GM12878 (cell line): Measurements from ENCODE around the gene PHF11. TPM values are rescaled to one million over a fixed set of nuclear protein-coding genes. Genes with fewer than 3 reads are reported as not detected.

ENCODE experiments used
- ATAC-seq: fragments of 200-7000 bp; cut with Tn5 transposase; 3 replicates; pipeline ENCODE4 v1.9.1; 2020; ENCODE audit warnings: mild to moderate bottlenecking, moderate library complexity
- BruUV-seq: library from RNA; stranded (reverse); fragments of 400-500 nt; replicated peaks from 2 replicates; lab custom pipeline; 2021; lab: Mats Ljungman, UMichigan
- CTCF ChIA-PET: fragments of 300-600 bp; sonication (Branson Sonifier 250); formaldehyde crosslinking; extraction: SDS; loops from one replicate; lab custom pipeline; 2021; ENCODE audit warnings: inconsistent platforms; lab: Yijun Ruan, JAX
- POLR2A ChIA-PET: fragments of 350-600 bp; formaldehyde crosslinking; extraction: SDS; loops from one replicate; lab custom pipeline; 2021; ENCODE audit warnings: inconsistent platforms; lab: Charles Lee
- RAD21 ChIA-PET: fragments of 300-600 bp; sonication (Branson Sonifier 250); formaldehyde crosslinking; loops from one replicate; lab custom pipeline; 2023; ENCODE audit warnings: antibody characterized with exemption; ENCODE audit not compliant: unreplicated experiment; lab: Charles Lee
- SMC1A ChIA-PET: fragments of 300-600 bp; sonication (Branson Sonifier 250); formaldehyde crosslinking; loops from one replicate; lab custom pipeline; 2023; ENCODE audit not compliant: unreplicated experiment, uncharacterized antibody; lab: Charles Lee
- DNase-seq: peaks from one replicate; pipeline ENCODE4 v3.0.0-alpha.2; 2011; ENCODE audit warnings: low read depth, low spot score
- FAIRE-seq: peaks from 3 replicates; lab custom pipeline; 2011; peaks lifted over from hg19 to GRCh38; lab: Jason Lieb, UNC
- H2AFZ ChIP-seq: 2 replicates; pipeline ENCODE4 v1.6.0; 2011; ENCODE audit warnings: low read depth, low read length, control low read depth; ENCODE audit not compliant: control insufficient read depth
- H3K27ac ChIP-seq: 2 replicates; pipeline ENCODE4 v1.5.1; 2011; ENCODE audit warnings: control low read depth; ENCODE audit not compliant: control insufficient read depth, insufficient read depth
- H3K27me3 ChIP-seq, 2 experiments: replicated peaks in 1 of 2; 2 replicates each; pipeline versions ENCODE4 v1.6.0 to v1.6.1; 2011; ENCODE audit warnings: low read length in 1 of 2; ENCODE audit not compliant: control insufficient read depth in 2 of 2, insufficient read depth in 2 of 2
- H3K36me3 ChIP-seq, 2 experiments: 2 replicates each; pipeline ENCODE4 v1.5.1; 2011; ENCODE audit warnings: low read length in 1 of 2; ENCODE audit not compliant: control insufficient read depth in 2 of 2, insufficient read depth in 2 of 2
- H3K4me1 ChIP-seq: 2 replicates; pipeline ENCODE4 v1.6.1; 2011; ENCODE audit warnings: mild to moderate bottlenecking, low read length, moderate library complexity, mixed read lengths; ENCODE audit not compliant: control insufficient read depth, insufficient read depth
- H3K4me2 ChIP-seq: 2 replicates; pipeline ENCODE4 v1.6.0; 2011; ENCODE audit warnings: control low read depth; ENCODE audit not compliant: control insufficient read depth, insufficient read depth
- H3K4me3 ChIP-seq: fragments of 200-600 bp; sonication (generic); 2 replicates; pipeline ENCODE4 v1.5.1; 2016
- H3K79me2 ChIP-seq: 2 replicates; pipeline ENCODE4 v1.6.0; 2011; ENCODE audit warnings: low read length; ENCODE audit not compliant: control insufficient read depth, insufficient read depth
- H3K9ac ChIP-seq: 2 replicates; pipeline ENCODE4 v1.8.0; 2011; ENCODE audit warnings: low read length, control low read depth, mixed read lengths; ENCODE audit not compliant: control insufficient read depth, insufficient read depth
- H3K9me3 ChIP-seq: replicated peaks from 3 replicates; pipeline ENCODE4 v1.5.1; 2011; ENCODE audit warnings: mild to moderate bottlenecking, low read length; ENCODE audit not compliant: control insufficient read depth, insufficient read depth
- H4K20me1 ChIP-seq: 2 replicates; pipeline ENCODE4 v1.6.0; 2011; ENCODE audit not compliant: control insufficient read depth, insufficient read depth
- BMI1 ChIP-seq: fragments of 450-650 bp; IDR thresholded peaks from 2 replicates; pipeline ENCODE4 v1.6.1; 2016; ENCODE audit warnings: mild to moderate bottlenecking, moderate library complexity, borderline replicate concordance
- CHD1 ChIP-seq: IDR thresholded peaks from 2 replicates; pipeline ENCODE4 v1.6.1; 2012; ENCODE audit warnings: low read depth, low read length, improper control_type of control experiment
- CREM ChIP-seq: IDR thresholded peaks from 2 replicates; pipeline ENCODE4 v1.6.1; 2014; ENCODE audit warnings: antibody characterized with exemption, low read depth
- ETV6 ChIP-seq, 2 experiments: fragments of 450-650 bp in 1 of 2; IDR thresholded peaks in 1 of 2; conservative IDR thresholded peaks in 1 of 2; 2 replicates each; pipeline ENCODE4 v1.6.1; 2014; ENCODE audit warnings: antibody characterized with exemption in 1 of 2, borderline replicate concordance in 1 of 2, low read depth in 1 of 2, mild to moderate bottlenecking in 1 of 2, moderate library complexity in 1 of 2
- FOXM1 ChIP-seq: IDR thresholded peaks from 2 replicates; pipeline ENCODE4 v1.6.1; 2012; ENCODE audit warnings: low read depth, mild to moderate bottlenecking, inconsistent platforms, low read length, moderate library complexity
- MYB ChIP-seq: fragments of 150-350 bp; IDR thresholded peaks from 2 replicates; pipeline ENCODE4 v1.6.1; 2014; ENCODE audit warnings: mild to moderate bottlenecking, low read depth, low read length, borderline replicate concordance
- SUPT20H ChIP-seq: IDR thresholded peaks from 2 replicates; pipeline ENCODE4 v1.6.1; 2011; ENCODE audit warnings: low read depth, mild to moderate bottlenecking, low read length, moderate library complexity, borderline replicate concordance; ENCODE audit not compliant: control insufficient read depth
- ZNF24 ChIP-seq: fragments of 450-650 bp; IDR thresholded peaks from 2 replicates; pipeline ENCODE4 v1.6.1; 2017; ENCODE audit warnings: antibody characterized with exemption, mild to moderate bottlenecking
- WGBS: methylation state at CpG from one replicate; pipeline ENCODE4 v1.1.6; 2016; ENCODE audit warnings: low lambda C conversion rate; ENCODE audit not compliant: insufficient replicate concordance, insufficient coverage; ENCODE audit errors: missing lambda C conversion rate; 5-methylcytosine and 5-hydroxymethylcytosine counted together
- in situ Hi-C: fragments of 300-500 bp; cut with MboI; formaldehyde crosslinking; loops from 9 replicates; pipeline ENCODE4 v1.14.3; 2018; ENCODE audit warnings: mixed read lengths
- intact Hi-C: fragments of 100-400 bp; cut with micrococcal nuclease; formaldehyde crosslinking; loops from one replicate; pipeline ENCODE4 v1.14.2; 2022; ENCODE audit not compliant: unreplicated experiment
- polyA plus RNA-seq, 11 experiments: library from polyadenylated mRNA; depleted of rRNA in 4 of 11; unstranded in 6 of 11; stranded (reverse) in 5 of 11; fragments of >200 nt; fragmentation: Nextera tagmentation in 4 of 11; fragmentation: Illumina TruSeq in 1 of 11; extraction: Ambion mirVana in 4 of 11; extraction: Trizol in 1 of 11; gene quantifications; 1 replicate in 1 of 11; 2 replicates in 10 of 11; pipeline versions ENCODE4 v1.2.1 to v1.2.3, GENCODE V29; 2011 to 2016; ENCODE audit warnings: inconsistent platforms in 2 of 11, missing spikeins in 2 of 11, low read depth in 1 of 11
- total RNA-seq, 4 experiments: library from RNA; depleted of rRNA in 3 of 4; stranded (reverse); fragments of >200 nt in 3 of 4; fragmentation: Illumina TruSeq in 1 of 4; extraction: Trizol in 1 of 4; gene quantifications; 2 replicates each; pipeline versions ENCODE4 v1.2.1 to v1.2.3, GENCODE V29; 2013 to 2021
- TF ChIP-seq, protein P1 (sequence below): fragments of 450-650 bp; IDR thresholded peaks from 2 replicates; pipeline ENCODE4 v1.6.1; 2017; ENCODE audit warnings: low read depth, mild to moderate bottlenecking, moderate library complexity

PHF11 gene
- total and polyA plus RNA-seq, 10 of the 15 experiments (the other 5 are each of a cell fraction or from before 2014, with no cell fraction given): 16.9 to 77.3 (median 32.7) TPM

DNA sequence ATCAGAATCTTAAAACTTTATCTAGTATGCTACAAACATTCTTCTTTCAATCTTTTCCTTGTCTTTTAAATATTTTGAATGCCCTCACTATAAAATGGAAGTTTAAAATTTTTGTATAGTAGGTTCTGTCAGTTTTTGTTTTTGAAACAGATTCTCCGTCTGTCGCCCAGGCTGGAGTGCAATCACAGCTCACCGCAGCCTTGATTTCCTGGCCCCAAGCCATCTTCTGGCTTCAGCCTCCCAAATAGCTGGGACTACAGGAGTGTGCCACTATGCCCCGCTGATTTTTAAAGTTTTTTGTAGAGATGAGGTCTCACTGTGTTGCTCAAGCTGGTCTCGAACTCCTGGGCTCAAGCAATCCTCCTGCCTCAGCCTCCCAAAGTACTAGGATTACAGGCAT, 20.7 kb downstream of the PHF11 start:
- Histone ChIP-seq H3K27me3 (no peaks in the 10 kb centered on the region), H3K36me3 (peaks cover 4 to 27% of the 10 kb centered on the region in 2 experiments), H3K9ac (no peak overlapping the region), H2AFZ (no peak overlapping the region), H4K20me1 (no peaks in the 10 kb centered on the region), H3K9me3 (no peaks in the 10 kb centered on the region), H3K4me1 (no peaks in the 10 kb centered on the region), H3K79me2 (no peaks in the 10 kb centered on the region), H3K27ac (no peak overlapping the region), H3K4me3 (no peak overlapping the region), H3K4me2 (no peak overlapping the region)
- ChIA-PET CTCF (interaction anchor here (1.0 to 1.1 kb wide), 2 partner anchors 195 to 216 kb away, joined by 3 read pairs; no protein-coding TSS in a partner anchor), RAD21 (no interaction called here), POLR2A (no interaction called here), SMC1A (interaction anchor here (0.6 kb wide), 1 partner anchor 310 kb away, joined by 4 read pairs; no protein-coding TSS in a partner anchor)
- intact Hi-C loops (no loop called here), in situ Hi-C loops (no loop called here)
- no TSS peak for BruUV-seq
- ATAC-seq (no peak), DNase-seq (no peak), FAIRE-seq (no peak)
- TF ChIP-seq BMI1 (no peak), CHD1 (no peak), FOXM1 (no peak), ZNF24 (no peak), ETV6 (conservative IDR thresholded peaks at IDR 0.05 in 1 of 2, IDR thresholded peaks at IDR 0.05 in 1 of 2; ENCODE audit: borderline replicate concordance in 1 of 2, low read depth in 1 of 2) (no peak), CREM (no peak), SUPT20H (no peak), MYB (no peak)
- TF ChIP-seq, protein P1, sequence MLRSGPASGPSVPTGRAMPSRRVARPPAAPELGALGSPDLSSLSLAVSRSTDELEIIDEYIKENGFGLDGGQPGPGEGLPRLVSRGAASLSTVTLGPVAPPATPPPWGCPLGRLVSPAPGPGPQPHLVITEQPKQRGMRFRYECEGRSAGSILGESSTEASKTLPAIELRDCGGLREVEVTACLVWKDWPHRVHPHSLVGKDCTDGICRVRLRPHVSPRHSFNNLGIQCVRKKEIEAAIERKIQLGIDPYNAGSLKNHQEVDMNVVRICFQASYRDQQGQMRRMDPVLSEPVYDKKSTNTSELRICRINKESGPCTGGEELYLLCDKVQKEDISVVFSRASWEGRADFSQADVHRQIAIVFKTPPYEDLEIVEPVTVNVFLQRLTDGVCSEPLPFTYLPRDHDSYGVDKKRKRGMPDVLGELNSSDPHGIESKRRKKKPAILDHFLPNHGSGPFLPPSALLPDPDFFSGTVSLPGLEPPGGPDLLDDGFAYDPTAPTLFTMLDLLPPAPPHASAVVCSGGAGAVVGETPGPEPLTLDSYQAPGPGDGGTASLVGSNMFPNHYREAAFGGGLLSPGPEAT: no peak
- WGBS: 97% methylated on average over 5 of the region's 5 CpGs
